Endothelial cell of umbilical vein (primary cell): ENCODE data around the gene SPON2. TPM values are rescaled to one million over a fixed set of nuclear protein-coding genes. Genes with fewer than 3 reads are reported as not detected.

ENCODE experiments used
- BruUV-seq: library from RNA; stranded (reverse); fragments of 400-500 nt; replicated peaks from 2 replicates; lab custom pipeline; 2021; lab: Mats Ljungman, UMichigan
- CTCF ChIA-PET: fragments of 300-600, 350-600 bp; sonication (Branson Sonifier 250); formaldehyde crosslinking; loops from one replicate; lab custom pipeline; 2021; ENCODE audit warnings: antibody characterized with exemption, inconsistent platforms; lab: Charles Lee
- POLR2A ChIA-PET: fragments of 300-600, 350-600 bp; sonication (Branson Sonifier 250); formaldehyde crosslinking; loops from one replicate; lab custom pipeline; 2021; ENCODE audit warnings: antibody characterized with exemption, inconsistent platforms; lab: Charles Lee
- DNase-seq: peaks from one replicate; pipeline ENCODE4 v3.0.0-alpha.2; 2011; ENCODE audit warnings: low read depth, low spot score
- FAIRE-seq: peaks from 2 replicates; lab custom pipeline; 2011; peaks lifted over from hg19 to GRCh38; lab: Jason Lieb, UNC
- H2AFZ ChIP-seq: 2 replicates; pipeline ENCODE4 v1.6.0; 2012; ENCODE audit warnings: low read depth, low read length, control low read depth, inconsistent platforms
- H3K27ac ChIP-seq: 2 replicates; pipeline ENCODE4 v1.5.1; 2011; ENCODE audit warnings: low read depth, mild to moderate bottlenecking, control low read depth, low read length, moderate library complexity; ENCODE audit not compliant: insufficient read depth
- H3K27me3 ChIP-seq, 2 experiments: 2 replicates each; pipeline versions ENCODE4 v1.6.0 to v1.6.1; 2011; ENCODE audit warnings: low read length in 2 of 2, mixed read lengths in 1 of 2; ENCODE audit not compliant: control insufficient read depth in 2 of 2, insufficient read depth in 2 of 2
- H3K36me3 ChIP-seq, 2 experiments: 2 replicates in 1 of 2; 3 replicates in 1 of 2; pipeline ENCODE4 v1.5.1; 2011; ENCODE audit warnings: low read length in 2 of 2, mild to moderate bottlenecking in 1 of 2, moderate library complexity in 1 of 2; ENCODE audit not compliant: control insufficient read depth in 2 of 2, insufficient read depth in 2 of 2; ENCODE audit errors: extremely low read depth in 1 of 2
- H3K4me1 ChIP-seq: 3 replicates; pipeline ENCODE4 v1.5.1; 2011; ENCODE audit warnings: mild to moderate bottlenecking, low read length; ENCODE audit not compliant: control insufficient read depth, insufficient read depth; ENCODE audit errors: extremely low read depth
- H3K4me2 ChIP-seq: 2 replicates; pipeline ENCODE4 v1.6.1; 2011; ENCODE audit warnings: low read length, control low read depth, mixed read lengths; ENCODE audit not compliant: insufficient read depth
- H3K4me3 ChIP-seq, 3 experiments: fragments of 200-600 bp in 1 of 3; sonication (generic), shearing (Covaris generic) in 1 of 3; replicated peaks in 1 of 3; 2 replicates each; pipeline ENCODE4 v1.5.1; 2011 to 2016; ENCODE audit warnings: control low read depth in 3 of 3, low read length in 3 of 3, mild to moderate bottlenecking in 2 of 3, inconsistent platforms in 1 of 3, low read depth in 1 of 3, moderate library complexity in 1 of 3; ENCODE audit not compliant: insufficient read depth in 1 of 3
- H3K79me2 ChIP-seq: 2 replicates; pipeline ENCODE4 v1.6.0; 2012; ENCODE audit warnings: low read length, inconsistent platforms; ENCODE audit not compliant: control insufficient read depth, insufficient read depth
- H3K9ac ChIP-seq: replicated peaks from 2 replicates; pipeline ENCODE3; 2011; ENCODE audit warnings: low read length, control low read depth; ENCODE audit not compliant: insufficient read depth; ENCODE audit errors: extremely low read depth
- H3K9me1 ChIP-seq: replicated peaks from 3 replicates; pipeline ENCODE4 v1.6.0; 2011; ENCODE audit warnings: mild to moderate bottlenecking, low read length; ENCODE audit not compliant: control insufficient read depth, insufficient read depth; ENCODE audit errors: extremely low read depth
- H3K9me3 ChIP-seq: replicated peaks from 2 replicates; pipeline ENCODE4 v1.5.1; 2012; ENCODE audit warnings: low read length, inconsistent platforms; ENCODE audit not compliant: control insufficient read depth, insufficient read depth
- H4K20me1 ChIP-seq: replicated peaks from 2 replicates; pipeline ENCODE3; 2011; ENCODE audit warnings: mild to moderate bottlenecking, low read length; ENCODE audit not compliant: control insufficient read depth, insufficient read depth; ENCODE audit errors: extremely low read depth
- EZH2 ChIP-seq: IDR thresholded peaks from 2 replicates; pipeline ENCODE4 v1.6.1; 2012; ENCODE audit warnings: borderline replicate concordance, low read depth, mild to moderate bottlenecking, moderate library complexity, low read length, inconsistent platforms; ENCODE audit not compliant: severe bottlenecking
- FOS ChIP-seq: IDR thresholded peaks from 2 replicates; pipeline ENCODE4 v1.6.1; 2011; ENCODE audit warnings: mild to moderate bottlenecking, low read length, moderate library complexity, borderline replicate concordance; ENCODE audit not compliant: insufficient read depth
- GATA2 ChIP-seq: IDR thresholded peaks from 2 replicates; pipeline ENCODE4 v1.7.0; 2011; ENCODE audit warnings: low read depth, mild to moderate bottlenecking, moderate library complexity, mixed read lengths, low read length; ENCODE audit not compliant: insufficient read length, insufficient read depth
- JUN ChIP-seq: IDR thresholded peaks from 2 replicates; pipeline ENCODE4 v1.6.1; 2011; ENCODE audit warnings: borderline replicate concordance, low read depth; ENCODE audit not compliant: insufficient read length, insufficient read depth
- MYC ChIP-seq: IDR thresholded peaks from one replicate; pipeline ENCODE4 v1.6.1; 2011; ENCODE audit warnings: mild to moderate bottlenecking, low read depth, low read length
- POLR2A ChIP-seq: IDR thresholded peaks from 2 replicates; pipeline ENCODE4 v1.6.1; 2012; ENCODE audit warnings: low read depth, mild to moderate bottlenecking, control low read depth, low read length
- POLR2AphosphoS5 ChIP-seq: IDR thresholded peaks from 2 replicates; pipeline ENCODE4 v1.6.1; 2012; ENCODE audit warnings: low read depth, mild to moderate bottlenecking, control low read depth, low read length, moderate library complexity; ENCODE audit not compliant: insufficient read depth
- dilution Hi-C: fragments of 300-500 bp; cut with MboI; formaldehyde crosslinking; loops from one replicate; pipeline ENCODE4 v1.15.0; 2019; ENCODE audit warnings: low sequenced_read_pairs; ENCODE audit not compliant: extremely low pct_ligation_motif_present
- intact Hi-C: fragments of 100-400 bp; cut with micrococcal nuclease; formaldehyde crosslinking; loops from one replicate; pipeline ENCODE4 v1.10.0; 2022
- polyA plus RNA-seq, 4 experiments: library from polyadenylated mRNA; depleted of rRNA in 3 of 4; stranded (reverse) in 3 of 4; unstranded in 1 of 4; fragments of >200 nt; gene quantifications; 2 replicates each; pipeline versions ENCODE4 v1.2.1 to v1.2.3, GENCODE V29; 2011 to 2012; ENCODE audit warnings: missing spikeins in 1 of 4
- total RNA-seq: library from RNA; stranded (reverse); gene quantifications from 2 replicates; pipeline ENCODE4 v1.2.3, GENCODE V29; 2021
- TF ChIP-seq, protein P1 (sequence below): IDR thresholded peaks from 2 replicates; pipeline ENCODE4 v1.6.1; 2011; ENCODE audit not compliant: insufficient read depth, insufficient read length
- TF ChIP-seq, protein P2 (sequence below), 2 donors: IDR thresholded peaks; 1 replicate in 1 of 2; 2 replicates in 1 of 2; pipeline ENCODE4 v1.5.1; 2011; ENCODE audit warnings: low read length in 2 of 2, mild to moderate bottlenecking in 2 of 2, moderate library complexity in 2 of 2, control low read depth in 1 of 2, inconsistent platforms in 1 of 2, low read depth in 1 of 2; ENCODE audit not compliant: insufficient read depth in 1 of 2; ENCODE audit errors: extremely low read depth in 1 of 2

The SPON2 gene
- total and polyA plus RNA-seq, 2 donors (not counting 3 experiments of a cell fraction or from before 2014, with no cell fraction given) = 0.04 TPM; not detected in 1

DNA sequence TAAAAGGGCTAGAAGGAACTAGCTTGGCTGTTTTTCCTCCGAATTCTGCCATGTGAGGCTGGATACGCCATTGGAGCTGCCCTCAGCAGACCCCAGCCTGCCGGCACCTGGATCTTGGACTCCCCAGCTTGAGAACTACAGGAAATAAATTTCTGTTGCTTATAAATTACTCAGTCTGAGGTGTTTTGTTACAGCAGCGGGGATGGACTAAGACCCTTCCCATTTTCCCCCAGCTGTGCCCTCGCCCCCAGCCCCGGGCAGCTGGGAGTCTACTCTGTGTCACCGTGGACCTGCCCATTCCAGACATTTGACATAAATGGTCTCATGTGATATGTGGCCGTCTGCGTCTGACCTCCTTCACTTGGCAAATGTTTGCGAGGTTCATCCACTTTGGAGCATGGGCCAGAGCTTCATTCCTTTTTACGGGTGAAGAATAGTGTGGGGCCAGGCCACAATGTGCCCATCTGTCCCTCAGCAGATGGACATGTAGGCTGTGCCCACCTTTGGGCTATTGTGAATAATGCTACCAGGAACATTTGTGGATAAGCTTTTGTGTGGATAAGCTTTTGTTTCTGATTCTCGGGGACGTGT, 30.7 kb upstream of the SPON2 start:
- no peaks in the 10 kb centered on the region for H3K36me3 ChIP-seq
- intact Hi-C loops = no loop called here
- no peak overlapping the region for H3K9ac ChIP-seq
- no peaks in the 10 kb centered on the region for H3K4me1 ChIP-seq
- H3K9me3 ChIP-seq = no peaks in the 10 kb centered on the region
- H3K4me2 ChIP-seq = no peak overlapping the region
- no peaks in the 10 kb centered on the region for H3K9me1 ChIP-seq
- no TSS peak for BruUV-seq
- POLR2A ChIA-PET = no interaction called here
- TF ChIP-seq JUN (no peak), POLR2AphosphoS5 (no peak), MYC (no peak), FOS (no peak), EZH2 (no peak), GATA2 (no peak), POLR2A (no peak)
- TF ChIP-seq, protein P1, sequence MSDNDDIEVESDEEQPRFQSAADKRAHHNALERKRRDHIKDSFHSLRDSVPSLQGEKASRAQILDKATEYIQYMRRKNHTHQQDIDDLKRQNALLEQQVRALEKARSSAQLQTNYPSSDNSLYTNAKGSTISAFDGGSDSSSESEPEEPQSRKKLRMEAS = no peak
- TF ChIP-seq, protein P2, sequence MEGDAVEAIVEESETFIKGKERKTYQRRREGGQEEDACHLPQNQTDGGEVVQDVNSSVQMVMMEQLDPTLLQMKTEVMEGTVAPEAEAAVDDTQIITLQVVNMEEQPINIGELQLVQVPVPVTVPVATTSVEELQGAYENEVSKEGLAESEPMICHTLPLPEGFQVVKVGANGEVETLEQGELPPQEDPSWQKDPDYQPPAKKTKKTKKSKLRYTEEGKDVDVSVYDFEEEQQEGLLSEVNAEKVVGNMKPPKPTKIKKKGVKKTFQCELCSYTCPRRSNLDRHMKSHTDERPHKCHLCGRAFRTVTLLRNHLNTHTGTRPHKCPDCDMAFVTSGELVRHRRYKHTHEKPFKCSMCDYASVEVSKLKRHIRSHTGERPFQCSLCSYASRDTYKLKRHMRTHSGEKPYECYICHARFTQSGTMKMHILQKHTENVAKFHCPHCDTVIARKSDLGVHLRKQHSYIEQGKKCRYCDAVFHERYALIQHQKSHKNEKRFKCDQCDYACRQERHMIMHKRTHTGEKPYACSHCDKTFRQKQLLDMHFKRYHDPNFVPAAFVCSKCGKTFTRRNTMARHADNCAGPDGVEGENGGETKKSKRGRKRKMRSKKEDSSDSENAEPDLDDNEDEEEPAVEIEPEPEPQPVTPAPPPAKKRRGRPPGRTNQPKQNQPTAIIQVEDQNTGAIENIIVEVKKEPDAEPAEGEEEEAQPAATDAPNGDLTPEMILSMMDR (IDR thresholded peaks at IDR 0.05; ENCODE audit: extremely low read depth in 1 of 2, insufficient read depth in 1 of 2, low read depth in 1 of 2, low read length in 2 of 2) = no peak
- H3K27ac ChIP-seq = no peak overlapping the region
- DNase-seq = no peak
- H3K4me3 ChIP-seq = no peak overlapping the region
- FAIRE-seq = no peak
- no peaks in the 10 kb centered on the region for H3K79me2 ChIP-seq
- CTCF ChIA-PET = interaction anchor here (0.6 to 1.9 kb wide), 3 partner anchors 11 to 65 kb away, joined by 3 to 6 read pairs (median 6); no protein-coding TSS in a partner anchor
- dilution Hi-C loops = no loop called here
- no peaks in the 10 kb centered on the region for H3K27me3 ChIP-seq
- no peak overlapping the region for H2AFZ ChIP-seq
- no peaks in the 10 kb centered on the region for H4K20me1 ChIP-seq
